GM12878 (cell line): ENCODE data around the gene CCDC28B. TPM values are rescaled to one million over a fixed set of nuclear protein-coding genes. Genes with fewer than 3 reads are reported as not detected.
A peak's percentile ranks its signal among the peaks of the same experiment; 100 is the strongest.

Source experiments
- ATAC-seq: fragments of 200-7000 bp; cut with Tn5 transposase; 3 replicates; pipeline ENCODE4 v1.9.1; 2020; ENCODE audit warnings: mild to moderate bottlenecking, moderate library complexity
- BruUV-seq: library from RNA; stranded (reverse); fragments of 400-500 nt; replicated peaks from 2 replicates; lab custom pipeline; 2021; lab: Mats Ljungman, UMichigan
- CTCF ChIA-PET: fragments of 300-600 bp; sonication (Branson Sonifier 250); formaldehyde crosslinking; extraction: SDS; loops from one replicate; lab custom pipeline; 2021; ENCODE audit warnings: inconsistent platforms; lab: Yijun Ruan, JAX
- POLR2A ChIA-PET: fragments of 350-600 bp; formaldehyde crosslinking; extraction: SDS; loops from one replicate; lab custom pipeline; 2021; ENCODE audit warnings: inconsistent platforms; lab: Charles Lee
- RAD21 ChIA-PET: fragments of 300-600 bp; sonication (Branson Sonifier 250); formaldehyde crosslinking; loops from one replicate; lab custom pipeline; 2023; ENCODE audit warnings: antibody characterized with exemption; ENCODE audit not compliant: unreplicated experiment; lab: Charles Lee
- SMC1A ChIA-PET: fragments of 300-600 bp; sonication (Branson Sonifier 250); formaldehyde crosslinking; loops from one replicate; lab custom pipeline; 2023; ENCODE audit not compliant: unreplicated experiment, uncharacterized antibody; lab: Charles Lee
- DNase-seq: peaks from one replicate; pipeline ENCODE4 v3.0.0-alpha.2; 2011; ENCODE audit warnings: low read depth, low spot score
- FAIRE-seq: peaks from 3 replicates; lab custom pipeline; 2011; peaks lifted over from hg19 to GRCh38; lab: Jason Lieb, UNC
- H2AFZ ChIP-seq: 2 replicates; pipeline ENCODE4 v1.6.0; 2011; ENCODE audit warnings: low read depth, low read length, control low read depth; ENCODE audit not compliant: control insufficient read depth
- H3K27ac ChIP-seq: 2 replicates; pipeline ENCODE4 v1.5.1; 2011; ENCODE audit warnings: control low read depth; ENCODE audit not compliant: control insufficient read depth, insufficient read depth
- H3K27me3 ChIP-seq, 2 experiments: replicated peaks in 1 of 2; 2 replicates each; pipeline versions ENCODE4 v1.6.0 to v1.6.1; 2011; ENCODE audit warnings: low read length in 1 of 2; ENCODE audit not compliant: control insufficient read depth in 2 of 2, insufficient read depth in 2 of 2
- H3K36me3 ChIP-seq, 2 experiments: 2 replicates each; pipeline ENCODE4 v1.5.1; 2011; ENCODE audit warnings: low read length in 1 of 2; ENCODE audit not compliant: control insufficient read depth in 2 of 2, insufficient read depth in 2 of 2
- H3K4me1 ChIP-seq: 2 replicates; pipeline ENCODE4 v1.6.1; 2011; ENCODE audit warnings: mild to moderate bottlenecking, low read length, moderate library complexity, mixed read lengths; ENCODE audit not compliant: control insufficient read depth, insufficient read depth
- H3K4me2 ChIP-seq: 2 replicates; pipeline ENCODE4 v1.6.0; 2011; ENCODE audit warnings: control low read depth; ENCODE audit not compliant: control insufficient read depth, insufficient read depth
- H3K4me3 ChIP-seq: fragments of 200-600 bp; sonication (generic); 2 replicates; pipeline ENCODE4 v1.5.1; 2016
- H3K79me2 ChIP-seq: 2 replicates; pipeline ENCODE4 v1.6.0; 2011; ENCODE audit warnings: low read length; ENCODE audit not compliant: control insufficient read depth, insufficient read depth
- H3K9ac ChIP-seq: 2 replicates; pipeline ENCODE4 v1.8.0; 2011; ENCODE audit warnings: low read length, control low read depth, mixed read lengths; ENCODE audit not compliant: control insufficient read depth, insufficient read depth
- H3K9me3 ChIP-seq: replicated peaks from 3 replicates; pipeline ENCODE4 v1.5.1; 2011; ENCODE audit warnings: mild to moderate bottlenecking, low read length; ENCODE audit not compliant: control insufficient read depth, insufficient read depth
- H4K20me1 ChIP-seq: 2 replicates; pipeline ENCODE4 v1.6.0; 2011; ENCODE audit not compliant: control insufficient read depth, insufficient read depth
- ATF3 ChIP-seq: IDR thresholded peaks from 2 replicates; pipeline ENCODE4 v1.6.1; 2011; ENCODE audit warnings: low read depth, mild to moderate bottlenecking, low read length, moderate library complexity, borderline replicate concordance; ENCODE audit errors: extremely low read depth
- BMI1 ChIP-seq: fragments of 450-650 bp; IDR thresholded peaks from 2 replicates; pipeline ENCODE4 v1.6.1; 2016; ENCODE audit warnings: mild to moderate bottlenecking, moderate library complexity, borderline replicate concordance
- HDAC2 ChIP-seq: fragments of 200-600 bp; sonication (generic); IDR thresholded peaks from 2 replicates; pipeline ENCODE4 v1.6.1; 2017
- HDGF ChIP-seq: fragments of 450-650 bp; IDR thresholded peaks from 2 replicates; pipeline ENCODE4 v1.6.1; 2016; ENCODE audit warnings: antibody characterized with exemption
- NFYB ChIP-seq: IDR thresholded peaks from 2 replicates; pipeline ENCODE4 v1.6.1; 2011; ENCODE audit warnings: low read depth, mild to moderate bottlenecking, low read length, improper control_type of control experiment, moderate library complexity; ENCODE audit not compliant: insufficient read depth
- NRF1 ChIP-seq: conservative IDR thresholded peaks from 2 replicates; pipeline ENCODE4 v1.6.1; 2011; ENCODE audit warnings: mild to moderate bottlenecking, low read depth, low read length, improper control_type of control experiment
- PBX3 ChIP-seq: IDR thresholded peaks from 2 replicates; pipeline ENCODE4 v1.6.1; 2011; ENCODE audit warnings: mild to moderate bottlenecking, low read depth, low read length, moderate library complexity; ENCODE audit not compliant: insufficient replicate concordance
- PRDM15 ChIP-seq: fragments of 450-650 bp; formaldehyde crosslinking; IDR thresholded peaks from 2 replicates; pipeline ENCODE4 v1.4.0; 2020; ENCODE audit warnings: mild to moderate bottlenecking, moderate library complexity
- SMAD5 ChIP-seq: IDR thresholded peaks from 2 replicates; pipeline ENCODE4 v1.6.1; 2016; ENCODE audit warnings: antibody characterized with exemption, low read depth
- TAF1 ChIP-seq: IDR thresholded peaks from 2 replicates; pipeline ENCODE4 v1.6.1; 2011; ENCODE audit warnings: mild to moderate bottlenecking, low read depth, low read length, borderline replicate concordance
- TCF7 ChIP-seq: IDR thresholded peaks from 2 replicates; pipeline ENCODE4 v1.6.1; 2014; ENCODE audit warnings: antibody characterized with exemption, borderline replicate concordance
- WGBS: methylation state at CpG from one replicate; pipeline ENCODE4 v1.1.6; 2016; ENCODE audit warnings: low lambda C conversion rate; ENCODE audit not compliant: insufficient replicate concordance, insufficient coverage; ENCODE audit errors: missing lambda C conversion rate; 5-methylcytosine and 5-hydroxymethylcytosine counted together
- in situ Hi-C: fragments of 300-500 bp; cut with MboI; formaldehyde crosslinking; loops from 9 replicates; pipeline ENCODE4 v1.14.3; 2018; ENCODE audit warnings: mixed read lengths
- intact Hi-C: fragments of 100-400 bp; cut with micrococcal nuclease; formaldehyde crosslinking; loops from one replicate; pipeline ENCODE4 v1.14.2; 2022; ENCODE audit not compliant: unreplicated experiment
- polyA plus RNA-seq, 11 experiments: library from polyadenylated mRNA; depleted of rRNA in 4 of 11; unstranded in 6 of 11; stranded (reverse) in 5 of 11; fragments of >200 nt; fragmentation: Nextera tagmentation in 4 of 11; fragmentation: Illumina TruSeq in 1 of 11; extraction: Ambion mirVana in 4 of 11; extraction: Trizol in 1 of 11; gene quantifications; 1 replicate in 1 of 11; 2 replicates in 10 of 11; pipeline versions ENCODE4 v1.2.1 to v1.2.3, GENCODE V29; 2011 to 2016; ENCODE audit warnings: inconsistent platforms in 2 of 11, missing spikeins in 2 of 11, low read depth in 1 of 11
- total RNA-seq, 4 experiments: library from RNA; depleted of rRNA in 3 of 4; stranded (reverse); fragments of >200 nt in 3 of 4; fragmentation: Illumina TruSeq in 1 of 4; extraction: Trizol in 1 of 4; gene quantifications; 2 replicates each; pipeline versions ENCODE4 v1.2.1 to v1.2.3, GENCODE V29; 2013 to 2021
- TF ChIP-seq, protein P1 (sequence below): IDR thresholded peaks from 2 replicates; pipeline ENCODE4 v1.6.1; 2011; ENCODE audit warnings: borderline replicate concordance, low read depth, mild to moderate bottlenecking, moderate library complexity, mixed read lengths, low read length; ENCODE audit not compliant: insufficient read depth; ENCODE audit errors: extremely low read length
- TF ChIP-seq, protein P2 (sequence below): fragments of 450-650 bp; IDR thresholded peaks from 2 replicates; pipeline ENCODE4 v1.6.1; 2016; ENCODE audit warnings: mild to moderate bottlenecking

CCDC28B gene
- total and polyA plus RNA-seq, 10 of the 15 experiments (the other 5 are each of a cell fraction or from before 2014, with no cell fraction given) = 10.5 to 135 (median 90.6) TPM

DNA sequence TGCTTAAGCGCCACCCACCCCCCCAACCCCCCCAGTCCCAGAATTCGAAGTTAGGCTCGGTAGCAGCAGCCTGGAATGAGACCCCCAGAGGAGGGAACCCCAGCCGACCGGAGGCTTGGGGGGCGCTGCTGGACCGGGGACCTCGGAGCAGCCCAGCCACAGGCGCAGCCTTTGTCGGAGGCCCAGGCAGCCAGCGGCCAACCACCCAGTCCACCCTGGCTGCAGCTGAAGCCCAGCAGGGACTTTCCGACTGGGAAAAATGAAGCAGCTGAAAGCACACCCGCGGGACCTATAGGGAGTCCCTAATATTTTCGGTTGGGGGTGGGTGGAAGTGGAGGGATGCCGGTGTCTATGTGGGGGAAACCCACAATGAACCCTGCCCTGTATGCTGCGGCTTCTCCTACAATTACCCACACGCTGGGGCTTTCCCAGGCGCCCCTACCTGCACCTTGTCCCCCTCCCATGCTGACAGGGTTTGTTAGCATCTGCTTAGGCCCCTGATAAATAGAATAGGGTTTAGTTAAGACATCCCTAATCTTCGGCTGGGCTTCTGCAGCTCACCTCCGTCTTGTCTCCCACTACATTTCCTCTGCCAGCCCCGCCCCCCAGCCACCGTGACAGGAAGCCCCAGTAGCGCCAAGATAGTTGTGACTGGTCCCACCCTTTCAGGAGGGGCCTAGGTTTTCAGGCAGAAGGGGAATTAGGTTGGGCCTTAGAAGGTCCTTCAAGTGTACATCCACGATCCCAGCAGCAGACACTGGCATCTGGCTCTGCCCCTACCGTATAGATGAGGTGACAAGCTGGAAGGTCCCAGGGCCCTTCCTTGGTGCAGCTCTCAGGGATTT is 838 bp downstream of the CCDC28B start:
- H3K4me3 ChIP-seq = peak overlapping the region; percentile 90
- intact Hi-C loops = loop anchor here (2.0 to 5.0 kb wide), 3 partner anchors 20 to 211 kb away; no protein-coding TSS in a partner anchor
- no TSS peak for BruUV-seq
- H3K27me3 ChIP-seq = no peaks in the 10 kb centered on the region
- no peaks in the 10 kb centered on the region for H3K9me3 ChIP-seq
- H4K20me1 ChIP-seq = no peaks in the 10 kb centered on the region
- under 1% methylated on average over 26 of the region's 26 CpGs for WGBS
- peak overlapping the region; percentile 89 for H3K27ac ChIP-seq
- DNase-seq (peak; percentile 50), FAIRE-seq (peak; percentile 80), ATAC-seq (peak; percentile 72)
- CTCF ChIA-PET = interaction anchor here (0.8 to 3.7 kb wide), 13 partner anchors 9 to 197 kb away, joined by 3 to 27 read pairs (median 4); partner anchors contain the start of genes KPNA6, MARCKSL1, TMEM39B and TXLNA
- H3K4me1 ChIP-seq = peaks cover 17% of the 10 kb centered on the region
- in situ Hi-C loops = no loop called here
- RAD21 ChIA-PET = interaction anchor here (0.6 to 4.2 kb wide), 14 partner anchors 10 to 193 kb away, joined by 3 to 22 read pairs (median 3); partner anchors contain the start of genes BSDC1, KPNA6, TMEM39B and TXLNA
- SMC1A ChIA-PET = interaction anchor here (0.6 to 2.4 kb wide), 14 partner anchors 9 to 128 kb away, joined by 3 to 26 read pairs (median 4); partner anchors contain the start of genes TMEM39B and TXLNA
- H3K79me2 ChIP-seq = peaks cover 23% of the 10 kb centered on the region
- peak overlapping the region; percentile 88 for H3K4me2 ChIP-seq
- H3K36me3 ChIP-seq = peaks cover 8 to 11% of the 10 kb centered on the region in 2 experiments
- H3K9ac ChIP-seq = peak overlapping the region; percentile 82
- POLR2A ChIA-PET = interaction anchor here (0.5 to 2.8 kb wide), 17 partner anchors 10 to 278 kb away, joined by 3 to 25 read pairs (median 5); partner anchors contain the start of genes HDAC1, KPNA6, MARCKSL1 and PTP4A2
- H2AFZ ChIP-seq = peak overlapping the region; percentile 71
- no peak for TF ChIP-seq HDAC2
- TF ChIP-seq BMI1 = no peak
- no peak for TF ChIP-seq TCF7
- no peak for TF ChIP-seq ATF3
- TF ChIP-seq PRDM15 (CRISPR knock-in tag) = no peak
- TF ChIP-seq, protein P1, sequence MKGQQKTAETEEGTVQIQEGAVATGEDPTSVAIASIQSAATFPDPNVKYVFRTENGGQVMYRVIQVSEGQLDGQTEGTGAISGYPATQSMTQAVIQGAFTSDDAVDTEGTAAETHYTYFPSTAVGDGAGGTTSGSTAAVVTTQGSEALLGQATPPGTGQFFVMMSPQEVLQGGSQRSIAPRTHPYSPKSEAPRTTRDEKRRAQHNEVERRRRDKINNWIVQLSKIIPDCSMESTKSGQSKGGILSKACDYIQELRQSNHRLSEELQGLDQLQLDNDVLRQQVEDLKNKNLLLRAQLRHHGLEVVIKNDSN = no peak
- TF ChIP-seq HDGF = 0 out of 2 replicates have a peak, but pooled peaks have one; percentile 36
- TF ChIP-seq, protein P2, sequence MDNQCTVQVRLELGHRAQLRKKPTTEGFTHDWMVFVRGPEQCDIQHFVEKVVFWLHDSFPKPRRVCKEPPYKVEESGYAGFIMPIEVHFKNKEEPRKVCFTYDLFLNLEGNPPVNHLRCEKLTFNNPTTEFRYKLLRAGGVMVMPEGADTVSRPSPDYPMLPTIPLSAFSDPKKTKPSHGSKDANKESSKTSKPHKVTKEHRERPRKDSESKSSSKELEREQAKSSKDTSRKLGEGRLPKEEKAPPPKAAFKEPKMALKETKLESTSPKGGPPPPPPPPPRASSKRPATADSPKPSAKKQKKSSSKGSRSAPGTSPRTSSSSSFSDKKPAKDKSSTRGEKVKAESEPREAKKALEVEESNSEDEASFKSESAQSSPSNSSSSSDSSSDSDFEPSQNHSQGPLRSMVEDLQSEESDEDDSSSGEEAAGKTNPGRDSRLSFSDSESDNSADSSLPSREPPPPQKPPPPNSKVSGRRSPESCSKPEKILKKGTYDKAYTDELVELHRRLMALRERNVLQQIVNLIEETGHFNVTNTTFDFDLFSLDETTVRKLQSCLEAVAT = no peak
- TF ChIP-seq TAF1 = no peak
- no peak for TF ChIP-seq PBX3
- TF ChIP-seq SMAD5 = no peak
- TF ChIP-seq NRF1 = no peak
- no peak for TF ChIP-seq NFYB
